Astrocyte of the cerebellum (primary cell): Measurements from ENCODE around the gene BSG.

ENCODE experiments used
- DNase-seq: peaks from one replicate; pipeline ENCODE4 v3.0.0-alpha.2; 2011; ENCODE audit warnings: low read depth
- H3K4me3 ChIP-seq: 2 replicates; pipeline ENCODE4 v1.5.1; 2011; ENCODE audit warnings: mild to moderate bottlenecking, low read depth, low read length, moderate library complexity
- in situ Hi-C: cut with HindIII; loops from 2 replicates; pipeline ENCODE4 v1.10.0; 2017; ENCODE audit warnings: low sequenced_read_pairs
- TF ChIP-seq, protein P1 (sequence below): IDR thresholded peaks from 2 replicates; pipeline ENCODE4 v1.5.1; 2012; ENCODE audit warnings: low read length, low read depth, moderate library complexity, mild to moderate bottlenecking; ENCODE audit errors: missing control alignments

Gene BSG

DNA sequence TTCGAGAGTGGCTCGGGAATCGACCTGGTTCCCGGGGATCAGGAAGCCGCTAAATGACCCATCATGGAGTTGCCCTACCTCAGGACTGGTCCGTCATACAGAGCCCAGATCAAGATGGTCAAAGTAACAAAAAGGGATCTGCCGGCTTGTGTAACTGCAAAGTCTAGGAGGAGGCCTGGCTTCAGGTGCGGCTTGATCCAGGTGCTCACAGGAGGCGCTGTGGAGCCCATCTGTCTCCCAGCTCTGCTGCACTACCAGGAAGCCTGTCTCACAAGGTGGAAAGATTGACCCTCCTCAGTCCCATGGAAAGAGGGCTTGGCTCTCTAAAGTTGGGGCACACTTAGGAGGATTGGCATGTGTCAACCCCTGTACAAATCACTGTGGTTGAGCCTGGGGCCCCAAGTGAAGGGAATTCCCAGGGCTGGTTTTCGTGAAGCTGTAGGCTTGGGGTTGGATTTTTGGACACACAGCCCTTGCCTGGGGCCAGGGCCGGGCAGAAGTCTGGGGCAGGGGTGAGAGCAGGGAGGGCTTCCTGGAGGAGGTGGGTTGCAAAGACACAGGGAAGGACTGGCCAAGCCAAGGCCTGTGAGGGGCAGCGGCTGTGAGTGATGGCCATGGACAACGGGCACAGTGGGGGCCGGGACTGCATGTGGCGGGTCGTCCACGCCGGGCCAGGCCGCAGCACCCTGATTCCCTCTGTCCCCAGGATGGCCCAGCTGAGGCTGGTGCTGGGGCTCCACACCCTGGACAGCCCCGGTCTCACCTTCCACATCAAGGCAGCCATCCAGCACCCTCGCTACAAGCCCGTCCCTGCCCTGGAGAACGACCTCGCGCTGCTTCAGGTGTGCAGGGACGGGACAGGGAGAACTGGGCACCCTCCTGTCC lies 24.3 kb upstream of the BSG start:
- no peak for DNase-seq
- in situ Hi-C loops: no loop called here
- H3K4me3 ChIP-seq: no peak overlapping the region
- TF ChIP-seq, protein P1, sequence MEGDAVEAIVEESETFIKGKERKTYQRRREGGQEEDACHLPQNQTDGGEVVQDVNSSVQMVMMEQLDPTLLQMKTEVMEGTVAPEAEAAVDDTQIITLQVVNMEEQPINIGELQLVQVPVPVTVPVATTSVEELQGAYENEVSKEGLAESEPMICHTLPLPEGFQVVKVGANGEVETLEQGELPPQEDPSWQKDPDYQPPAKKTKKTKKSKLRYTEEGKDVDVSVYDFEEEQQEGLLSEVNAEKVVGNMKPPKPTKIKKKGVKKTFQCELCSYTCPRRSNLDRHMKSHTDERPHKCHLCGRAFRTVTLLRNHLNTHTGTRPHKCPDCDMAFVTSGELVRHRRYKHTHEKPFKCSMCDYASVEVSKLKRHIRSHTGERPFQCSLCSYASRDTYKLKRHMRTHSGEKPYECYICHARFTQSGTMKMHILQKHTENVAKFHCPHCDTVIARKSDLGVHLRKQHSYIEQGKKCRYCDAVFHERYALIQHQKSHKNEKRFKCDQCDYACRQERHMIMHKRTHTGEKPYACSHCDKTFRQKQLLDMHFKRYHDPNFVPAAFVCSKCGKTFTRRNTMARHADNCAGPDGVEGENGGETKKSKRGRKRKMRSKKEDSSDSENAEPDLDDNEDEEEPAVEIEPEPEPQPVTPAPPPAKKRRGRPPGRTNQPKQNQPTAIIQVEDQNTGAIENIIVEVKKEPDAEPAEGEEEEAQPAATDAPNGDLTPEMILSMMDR: no peak

DNA sequence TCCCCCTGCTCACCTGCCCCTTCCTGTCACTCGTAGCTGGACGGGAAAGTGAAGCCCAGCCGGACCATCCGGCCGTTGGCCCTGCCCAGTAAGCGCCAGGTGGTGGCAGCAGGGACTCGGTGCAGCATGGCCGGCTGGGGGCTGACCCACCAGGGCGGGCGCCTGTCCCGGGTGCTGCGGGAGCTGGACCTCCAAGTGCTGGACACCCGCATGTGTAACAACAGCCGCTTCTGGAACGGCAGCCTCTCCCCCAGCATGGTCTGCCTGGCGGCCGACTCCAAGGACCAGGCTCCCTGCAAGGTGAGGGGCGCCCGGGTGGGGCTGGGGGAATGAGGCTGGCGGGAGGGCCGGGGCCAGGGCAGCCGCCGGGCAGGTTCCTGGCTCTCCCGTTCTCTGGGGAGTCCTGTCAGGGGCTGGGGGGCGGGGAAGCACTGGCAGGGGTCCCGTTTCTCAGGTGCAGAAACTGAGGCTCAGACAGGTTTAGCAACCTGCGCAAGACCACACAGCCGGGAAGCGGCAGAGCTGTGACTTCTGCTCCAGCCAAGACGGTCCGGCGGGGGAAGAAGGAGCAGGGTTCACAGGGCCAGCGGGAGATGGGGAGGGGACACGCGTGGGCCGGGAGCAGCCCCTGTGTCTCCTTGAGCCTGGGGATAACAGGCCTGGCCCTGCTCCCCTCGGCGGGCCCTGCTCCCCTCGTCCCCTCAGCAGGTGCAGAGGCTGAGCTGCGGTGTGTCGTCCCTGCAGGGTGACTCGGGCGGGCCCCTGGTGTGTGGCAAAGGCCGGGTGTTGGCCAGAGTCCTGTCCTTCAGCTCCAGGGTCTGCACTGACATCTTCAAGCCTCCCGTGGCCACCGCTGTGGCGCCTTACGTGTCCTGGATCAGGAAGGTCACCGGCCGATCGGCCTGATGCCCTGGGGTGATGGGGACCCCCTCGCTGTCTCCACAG lies 23.2 kb upstream of the BSG start:
- in situ Hi-C loops: no loop called here
- H3K4me3 ChIP-seq: no peak overlapping the region
- no peak for DNase-seq
- TF ChIP-seq, protein P1: no peak

DNA sequence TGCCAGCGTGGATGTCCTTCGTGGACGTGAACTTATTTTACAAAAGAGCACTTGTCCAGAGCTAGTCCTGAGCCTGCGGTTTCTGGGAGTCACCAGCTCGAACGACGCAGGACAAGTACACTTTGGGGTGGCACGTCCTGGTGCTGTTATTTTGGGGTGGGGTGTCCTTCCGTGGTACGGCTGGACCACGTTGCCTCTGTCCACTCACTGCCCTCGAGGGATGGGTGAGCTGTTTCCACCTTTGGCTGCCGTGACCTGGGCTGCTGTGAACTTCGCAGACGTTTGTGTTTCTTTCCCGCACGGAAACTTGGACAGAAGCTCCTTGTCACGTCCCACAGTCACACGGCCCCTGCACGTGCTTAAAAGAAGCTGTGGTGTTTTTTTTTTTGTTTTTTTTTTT lies 17.6 kb upstream of the BSG start:
- no peak for DNase-seq
- H3K4me3 ChIP-seq: no peak overlapping the region
- TF ChIP-seq, protein P1: no peak
- in situ Hi-C loops: no loop called here

DNA sequence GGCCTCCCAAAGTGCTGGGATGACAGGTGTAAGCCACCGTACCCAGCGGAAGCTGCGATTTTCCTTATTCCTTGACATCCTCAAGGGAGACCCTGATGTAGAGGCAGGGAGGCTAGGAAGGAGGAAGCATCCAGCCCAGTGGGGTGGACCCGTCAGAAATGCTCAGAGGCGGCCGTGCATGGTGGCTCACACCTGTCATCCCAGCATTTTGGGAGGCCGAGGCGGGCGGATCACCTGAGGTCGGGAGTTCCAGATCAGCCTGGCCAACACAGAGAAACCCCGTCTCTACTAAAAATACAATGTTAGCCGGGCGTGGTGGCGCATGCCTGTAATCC lies 17.0 kb upstream of the BSG start:
- H3K4me3 ChIP-seq: no peak overlapping the region
- in situ Hi-C loops: no loop called here
- DNase-seq: no peak
- TF ChIP-seq, protein P1: no peak

DNA sequence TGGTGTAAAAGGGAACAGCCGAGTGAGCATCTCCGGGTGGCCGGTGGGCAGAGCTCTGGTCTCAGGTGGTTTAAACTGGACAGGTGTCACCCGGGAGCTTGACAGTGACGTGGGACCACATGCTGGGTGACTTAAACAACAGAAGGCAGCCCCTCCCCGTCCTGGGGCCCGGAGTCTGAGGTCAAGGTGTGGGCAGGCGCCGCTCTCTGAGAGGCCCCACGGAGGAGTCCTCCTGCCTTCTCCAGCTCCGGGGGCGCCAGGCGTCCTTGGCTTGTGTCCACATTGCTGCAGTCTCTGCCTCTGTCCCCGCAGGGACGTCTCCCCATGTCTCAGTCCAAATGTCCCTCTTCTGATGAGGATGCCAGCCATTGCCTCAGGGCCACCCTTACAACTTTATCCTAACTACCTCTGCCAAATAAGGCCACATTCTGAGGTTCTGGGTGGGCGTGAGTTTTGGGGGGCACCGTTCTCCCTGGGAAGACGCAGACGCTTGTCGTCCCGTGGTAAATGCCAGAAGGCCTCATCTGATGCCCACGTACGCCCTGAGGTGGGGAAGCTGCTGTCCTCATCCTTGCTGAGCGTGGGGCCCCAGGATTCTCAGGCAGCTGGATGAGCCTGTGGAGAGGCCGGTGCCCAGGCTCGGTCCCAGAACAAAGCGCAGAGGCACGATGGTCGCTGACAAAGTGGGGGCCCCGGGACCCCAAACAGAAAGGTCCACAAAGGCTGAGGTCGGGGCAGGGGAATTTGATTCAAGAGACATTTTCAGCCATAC lies 15.6 kb upstream of the BSG start:
- DNase-seq: no peak
- H3K4me3 ChIP-seq: no peak overlapping the region
- in situ Hi-C loops: no loop called here
- TF ChIP-seq, protein P1: no peak
